Panc1 (cell line): Measurements from ENCODE around the gene TREX2.

Source experiments
- POLR2AphosphoS5 ChIP-seq: IDR thresholded peaks from 2 replicates; pipeline ENCODE4 v1.6.1; 2012; ENCODE audit warnings: mild to moderate bottlenecking, low read depth, low read length, moderate library complexity
- SIN3A ChIP-seq: IDR thresholded peaks from 2 replicates; pipeline ENCODE4 v1.6.1; 2012; ENCODE audit warnings: low read depth, mild to moderate bottlenecking, low read length, moderate library complexity, borderline replicate concordance; ENCODE audit not compliant: insufficient read depth
- TCF7L2 ChIP-seq: IDR thresholded peaks from 2 replicates; pipeline ENCODE4 v1.6.1; 2011; ENCODE audit warnings: mild to moderate bottlenecking, low read depth, low read length, inconsistent platforms
- TF ChIP-seq, protein P1 (sequence below): fragments of 450-650 bp; IDR thresholded peaks from 2 replicates; pipeline ENCODE4 v1.5.1; 2017; ENCODE audit warnings: mild to moderate bottlenecking
- TF ChIP-seq, protein P2 (sequence below), 2 experiments: IDR thresholded peaks; 2 replicates each; pipeline ENCODE4 v1.6.1; 2011 to 2012; ENCODE audit warnings: low read depth in 2 of 2, control low read depth in 1 of 2, low read length in 1 of 2, mild to moderate bottlenecking in 1 of 2, moderate library complexity in 1 of 2; ENCODE audit not compliant: insufficient read depth in 1 of 2

- TF ChIP-seq, protein P1, sequence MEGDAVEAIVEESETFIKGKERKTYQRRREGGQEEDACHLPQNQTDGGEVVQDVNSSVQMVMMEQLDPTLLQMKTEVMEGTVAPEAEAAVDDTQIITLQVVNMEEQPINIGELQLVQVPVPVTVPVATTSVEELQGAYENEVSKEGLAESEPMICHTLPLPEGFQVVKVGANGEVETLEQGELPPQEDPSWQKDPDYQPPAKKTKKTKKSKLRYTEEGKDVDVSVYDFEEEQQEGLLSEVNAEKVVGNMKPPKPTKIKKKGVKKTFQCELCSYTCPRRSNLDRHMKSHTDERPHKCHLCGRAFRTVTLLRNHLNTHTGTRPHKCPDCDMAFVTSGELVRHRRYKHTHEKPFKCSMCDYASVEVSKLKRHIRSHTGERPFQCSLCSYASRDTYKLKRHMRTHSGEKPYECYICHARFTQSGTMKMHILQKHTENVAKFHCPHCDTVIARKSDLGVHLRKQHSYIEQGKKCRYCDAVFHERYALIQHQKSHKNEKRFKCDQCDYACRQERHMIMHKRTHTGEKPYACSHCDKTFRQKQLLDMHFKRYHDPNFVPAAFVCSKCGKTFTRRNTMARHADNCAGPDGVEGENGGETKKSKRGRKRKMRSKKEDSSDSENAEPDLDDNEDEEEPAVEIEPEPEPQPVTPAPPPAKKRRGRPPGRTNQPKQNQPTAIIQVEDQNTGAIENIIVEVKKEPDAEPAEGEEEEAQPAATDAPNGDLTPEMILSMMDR = no peak
- TF ChIP-seq SIN3A = no peak
- TF ChIP-seq, protein P2, sequence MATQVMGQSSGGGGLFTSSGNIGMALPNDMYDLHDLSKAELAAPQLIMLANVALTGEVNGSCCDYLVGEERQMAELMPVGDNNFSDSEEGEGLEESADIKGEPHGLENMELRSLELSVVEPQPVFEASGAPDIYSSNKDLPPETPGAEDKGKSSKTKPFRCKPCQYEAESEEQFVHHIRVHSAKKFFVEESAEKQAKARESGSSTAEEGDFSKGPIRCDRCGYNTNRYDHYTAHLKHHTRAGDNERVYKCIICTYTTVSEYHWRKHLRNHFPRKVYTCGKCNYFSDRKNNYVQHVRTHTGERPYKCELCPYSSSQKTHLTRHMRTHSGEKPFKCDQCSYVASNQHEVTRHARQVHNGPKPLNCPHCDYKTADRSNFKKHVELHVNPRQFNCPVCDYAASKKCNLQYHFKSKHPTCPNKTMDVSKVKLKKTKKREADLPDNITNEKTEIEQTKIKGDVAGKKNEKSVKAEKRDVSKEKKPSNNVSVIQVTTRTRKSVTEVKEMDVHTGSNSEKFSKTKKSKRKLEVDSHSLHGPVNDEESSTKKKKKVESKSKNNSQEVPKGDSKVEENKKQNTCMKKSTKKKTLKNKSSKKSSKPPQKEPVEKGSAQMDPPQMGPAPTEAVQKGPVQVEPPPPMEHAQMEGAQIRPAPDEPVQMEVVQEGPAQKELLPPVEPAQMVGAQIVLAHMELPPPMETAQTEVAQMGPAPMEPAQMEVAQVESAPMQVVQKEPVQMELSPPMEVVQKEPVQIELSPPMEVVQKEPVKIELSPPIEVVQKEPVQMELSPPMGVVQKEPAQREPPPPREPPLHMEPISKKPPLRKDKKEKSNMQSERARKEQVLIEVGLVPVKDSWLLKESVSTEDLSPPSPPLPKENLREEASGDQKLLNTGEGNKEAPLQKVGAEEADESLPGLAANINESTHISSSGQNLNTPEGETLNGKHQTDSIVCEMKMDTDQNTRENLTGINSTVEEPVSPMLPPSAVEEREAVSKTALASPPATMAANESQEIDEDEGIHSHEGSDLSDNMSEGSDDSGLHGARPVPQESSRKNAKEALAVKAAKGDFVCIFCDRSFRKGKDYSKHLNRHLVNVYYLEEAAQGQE (IDR thresholded peaks at IDR 0.05; ENCODE audit: insufficient read depth in 1 of 2, low read depth in 2 of 2, low read length in 1 of 2) = no peak
- TF ChIP-seq POLR2AphosphoS5 = no peak
- no peak for TF ChIP-seq TCF7L2
Measured at GRCh38 chrX:153450949-153451277, 5.1 kb upstream of the TREX2 start.
